ENCODE results near the gene CDK2.

CDK2 gene

GRCh38 chr12:55931780-55932550, 34.7 kb upstream of the CDK2 start:
- peak overlapping the region; percentile 83 for H3K4me3 ChIP-seq (ENCODE audit: low read depth, low read length)
- no peak for DNase-seq (ENCODE audit: low read depth, low spot score)
- CTCF ChIA-PET: interaction anchor here (0.7 to 11.1 kb wide), 15 partner anchors 8 to 193 kb away, joined by 3 to 206 read pairs (median 10); partner anchors contain the start of genes GDF11, MMP19, ORMDL2 and SARNP
- POLR2A ChIA-PET: interaction anchor here (0.6 to 1.1 kb wide), 4 partner anchors 8 to 114 kb away, joined by 3 to 5 read pairs (median 3); partner anchors contain the start of genes ORMDL2, RAB5B and SARNP
- TF ChIP-seq, protein P1, sequence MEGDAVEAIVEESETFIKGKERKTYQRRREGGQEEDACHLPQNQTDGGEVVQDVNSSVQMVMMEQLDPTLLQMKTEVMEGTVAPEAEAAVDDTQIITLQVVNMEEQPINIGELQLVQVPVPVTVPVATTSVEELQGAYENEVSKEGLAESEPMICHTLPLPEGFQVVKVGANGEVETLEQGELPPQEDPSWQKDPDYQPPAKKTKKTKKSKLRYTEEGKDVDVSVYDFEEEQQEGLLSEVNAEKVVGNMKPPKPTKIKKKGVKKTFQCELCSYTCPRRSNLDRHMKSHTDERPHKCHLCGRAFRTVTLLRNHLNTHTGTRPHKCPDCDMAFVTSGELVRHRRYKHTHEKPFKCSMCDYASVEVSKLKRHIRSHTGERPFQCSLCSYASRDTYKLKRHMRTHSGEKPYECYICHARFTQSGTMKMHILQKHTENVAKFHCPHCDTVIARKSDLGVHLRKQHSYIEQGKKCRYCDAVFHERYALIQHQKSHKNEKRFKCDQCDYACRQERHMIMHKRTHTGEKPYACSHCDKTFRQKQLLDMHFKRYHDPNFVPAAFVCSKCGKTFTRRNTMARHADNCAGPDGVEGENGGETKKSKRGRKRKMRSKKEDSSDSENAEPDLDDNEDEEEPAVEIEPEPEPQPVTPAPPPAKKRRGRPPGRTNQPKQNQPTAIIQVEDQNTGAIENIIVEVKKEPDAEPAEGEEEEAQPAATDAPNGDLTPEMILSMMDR (IDR thresholded peaks at IDR 0.05; ENCODE audit: insufficient read depth, low read length, missing control alignments): no peak

GRCh38 chr12:55932551-55932910, 34.1 kb upstream of the CDK2 start:
- no peak for DNase-seq (ENCODE audit: low read depth, low spot score)
- TF ChIP-seq, protein P1 (IDR thresholded peaks at IDR 0.05; ENCODE audit: insufficient read depth, low read length, missing control alignments): no peak
- ChIA-PET CTCF (interaction anchor here (1.5 to 11.1 kb wide), 8 partner anchors 10 to 193 kb away, joined by 4 to 206 read pairs (median 12); partner anchors contain the start of genes GDF11, MMP19, ORMDL2 and SARNP), POLR2A (interaction anchor here (0.7 to 1.2 kb wide), 3 partner anchors 85 to 121 kb away, joined by 3 to 7 read pairs (median 3); partner anchors contain the start of gene DNAJC14)
- H3K4me3 ChIP-seq (ENCODE audit: low read depth, low read length): peak overlapping the region; percentile 83

DNA sequence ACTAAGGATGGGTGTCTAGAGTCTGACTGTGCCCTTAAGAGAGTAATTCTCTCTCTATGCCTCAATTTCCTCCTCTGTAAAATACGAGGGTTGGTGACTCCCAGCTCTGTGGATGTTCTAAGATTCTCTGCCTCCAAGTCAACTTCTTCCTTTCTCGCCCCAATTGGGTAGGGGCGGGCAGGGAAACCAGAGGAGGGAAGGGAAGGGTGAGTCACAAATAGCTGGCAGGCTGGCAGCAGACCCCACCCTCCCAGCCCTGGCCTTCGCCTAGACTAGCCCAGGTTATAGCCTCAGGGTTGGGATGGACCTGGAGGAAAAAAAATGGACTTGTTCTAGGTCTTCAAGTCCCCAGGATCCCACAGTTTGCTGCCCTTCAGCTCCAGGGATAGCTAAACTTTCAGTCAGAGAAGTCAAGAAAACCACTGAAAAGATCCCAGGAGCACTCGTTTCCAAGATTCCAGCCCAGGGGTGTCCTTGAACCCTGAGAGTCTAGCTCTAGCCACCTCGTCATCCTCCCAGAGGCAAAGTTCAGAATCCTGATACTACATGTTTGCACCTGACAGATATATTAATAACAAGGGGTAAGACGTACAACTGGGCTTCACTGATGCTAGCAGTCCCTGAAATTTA, 33.3 kb upstream of the CDK2 start:
- TF ChIP-seq, protein P1 (IDR thresholded peaks at IDR 0.05; ENCODE audit: insufficient read depth, low read length, missing control alignments): no peak
- CTCF ChIA-PET: interaction anchor here (0.7 to 11.1 kb wide), 10 partner anchors 7 to 275 kb away, joined by 3 to 206 read pairs (median 12); partner anchors contain the start of genes GDF11, MMP19, ORMDL2 and PYM1
- peak overlapping the region; percentile 9; the same call in 1 of the 2 replicates for H3K4me3 ChIP-seq (ENCODE audit: low read depth, low read length)
- DNase-seq (ENCODE audit: low read depth, low spot score): no peak
- POLR2A ChIA-PET: interaction anchor here (0.6 to 1.2 kb wide), 5 partner anchors 85 to 195 kb away, joined by 3 to 7 read pairs (median 3); partner anchors contain the start of gene DNAJC14

DNA sequence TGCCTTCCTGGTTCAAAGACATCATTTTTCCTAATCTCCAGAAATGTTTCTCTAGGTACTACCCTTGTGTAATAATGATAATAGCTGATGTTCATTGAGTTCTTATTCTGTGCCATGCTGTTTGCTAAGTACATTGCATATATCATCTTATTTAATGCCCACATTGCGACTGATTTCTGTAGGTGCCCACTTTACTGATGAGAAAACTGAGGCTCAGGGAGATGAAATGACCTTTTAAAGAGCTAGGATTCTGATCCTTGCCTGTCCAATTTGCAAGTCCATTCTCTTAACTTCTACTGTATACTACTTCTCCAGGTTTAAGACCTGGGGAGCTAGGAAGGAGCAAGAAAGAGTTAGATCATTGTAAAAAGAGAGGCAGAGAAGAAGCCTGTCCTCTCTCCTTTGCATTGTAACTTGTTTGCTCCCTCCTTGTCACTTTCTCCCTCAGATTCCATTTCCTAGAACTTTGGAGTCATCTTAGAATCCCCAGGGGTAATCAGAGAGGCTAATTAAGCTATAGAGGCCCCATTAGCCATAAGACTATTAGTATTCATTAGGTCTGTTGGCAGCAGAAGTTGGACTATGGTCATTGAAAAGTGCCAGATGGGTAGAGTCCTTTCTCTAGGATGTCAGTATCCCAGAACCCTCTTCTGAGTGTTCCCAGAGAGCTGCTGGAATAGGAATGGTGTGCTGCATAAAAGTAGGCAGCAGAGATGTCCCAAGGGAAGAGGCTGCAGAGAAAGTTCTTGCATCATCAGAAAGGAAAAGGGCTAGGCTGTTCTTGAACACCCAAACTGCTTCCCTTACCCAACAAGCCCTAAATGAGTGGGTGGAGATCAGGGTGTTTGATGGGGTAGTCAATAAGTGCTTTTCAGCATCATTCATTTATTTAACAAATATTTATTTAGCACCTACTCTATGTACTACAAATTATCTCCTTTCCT, 32.6 kb upstream of the CDK2 start:
- no peak overlapping the region for H3K4me3 ChIP-seq (ENCODE audit: low read depth, low read length)
- CTCF ChIA-PET: interaction anchor here (0.8 to 11.1 kb wide), 9 partner anchors 7 to 276 kb away, joined by 3 to 206 read pairs (median 9); partner anchors contain the start of genes GDF11, ORMDL2, PYM1 and SARNP
- POLR2A ChIA-PET: interaction anchor here (0.6 to 1.2 kb wide), 4 partner anchors 86 to 195 kb away, joined by 3 to 7 read pairs (median 4); partner anchors contain the start of gene DNAJC14
- DNase-seq (ENCODE audit: low read depth, low spot score): no peak
- TF ChIP-seq, protein P1 (IDR thresholded peaks at IDR 0.05; ENCODE audit: insufficient read depth, low read length, missing control alignments): no peak

DNA sequence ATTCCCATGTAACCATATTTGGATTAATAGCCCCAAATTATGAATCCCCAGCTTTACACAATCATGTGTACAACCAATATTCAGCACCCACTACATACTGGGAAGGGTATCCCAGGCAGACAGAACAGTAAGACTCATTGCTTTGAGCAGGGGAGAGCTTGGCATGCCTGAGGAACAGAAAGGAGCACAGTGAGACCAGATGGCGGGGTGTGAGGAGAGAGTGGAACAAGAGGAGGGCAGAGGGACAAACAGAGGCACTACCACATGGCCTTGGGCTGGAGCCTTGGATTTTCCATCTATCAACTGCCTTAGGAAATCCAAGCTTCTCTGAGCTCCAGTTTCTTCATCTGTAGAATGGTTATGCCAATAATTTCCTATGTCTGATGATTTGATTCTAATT, 31.9 kb upstream of the CDK2 start:
- ChIA-PET CTCF (interaction anchor here (0.8 to 11.1 kb wide), 8 partner anchors 8 to 276 kb away, joined by 3 to 206 read pairs (median 37); partner anchors contain the start of genes GDF11, ORMDL2, PYM1 and SARNP), POLR2A (interaction anchor here (1.7 kb wide), 1 partner anchor 39 kb away, joined by 6 read pairs; the partner anchor contains the start of gene RAB5B)
- H3K4me3 ChIP-seq (ENCODE audit: low read depth, low read length): no peak overlapping the region
- TF ChIP-seq, protein P1 (IDR thresholded peaks at IDR 0.05; ENCODE audit: insufficient read depth, low read length, missing control alignments): no peak
- DNase-seq (ENCODE audit: low read depth, low spot score): no peak

Measured in AG04449 (cell line).